Mucosa of stomach (tissue), 1 donor: ENCODE data around the gene OR5F1.

Experiments used
- H3K27me3 ChIP-seq: one replicate; pipeline ENCODE4 v1.7.0; 2013; ENCODE audit warnings: mild to moderate bottlenecking, low read length; ENCODE audit not compliant: control insufficient read depth, insufficient read depth
- H3K36me3 ChIP-seq: one replicate; pipeline ENCODE4 v1.7.0; 2013; ENCODE audit warnings: low read length; ENCODE audit not compliant: control insufficient read depth, insufficient read depth
- H3K4me1 ChIP-seq: one replicate; pipeline ENCODE4 v1.7.0; 2013; ENCODE audit warnings: mild to moderate bottlenecking, low read length; ENCODE audit not compliant: control insufficient read depth, insufficient read depth
- H3K4me3 ChIP-seq: one replicate; pipeline ENCODE4 v1.7.0; 2013; ENCODE audit warnings: low read length
- H3K9ac ChIP-seq: one replicate; pipeline ENCODE4 v1.7.0; 2013; ENCODE audit warnings: mild to moderate bottlenecking, low read length, moderate library complexity
- H3K9me3 ChIP-seq: one replicate; pipeline ENCODE4 v1.7.0; 2013; ENCODE audit warnings: mild to moderate bottlenecking, low read length, moderate library complexity; ENCODE audit not compliant: control insufficient read depth
- donor health status: Pancreatic carcinoma.

The OR5F1 gene

DNA sequence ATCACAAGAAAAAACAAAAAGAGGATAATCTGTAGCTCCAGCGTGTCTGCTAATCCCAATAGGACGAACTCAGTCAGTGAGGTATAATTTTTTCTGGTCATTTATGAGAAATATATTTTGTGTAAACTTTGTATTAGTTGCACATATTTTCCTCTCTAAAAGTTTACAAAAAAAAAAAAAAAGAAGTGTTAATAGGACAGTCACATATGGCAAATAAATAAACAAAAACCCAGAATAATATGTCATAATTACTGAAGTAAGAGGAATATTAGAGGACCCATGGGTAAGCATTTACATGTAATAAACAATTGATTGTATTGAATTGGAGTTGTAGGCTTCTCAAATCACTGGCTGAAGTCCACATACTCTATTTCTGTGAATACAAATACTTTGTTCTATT lies at the start of gene OR5F1:
Gene OR5F1, minus strand, starts transcription at position 101 of the 400 bp plus-strand sequence. Its CDS starts 0 bp downstream, at position 101.
- Histone ChIP-seq H3K36me3 (no peaks in the 10 kb centered on the region), H3K4me1 (no peaks in the 10 kb centered on the region), H3K9ac (no peak within 1 kb of the TSS), H3K27me3 (no peaks in the 10 kb centered on the region), H3K9me3 (no peaks in the 10 kb centered on the region), H3K4me3 (no peak within 1 kb of the TSS)

- Histone ChIP-seq H3K27me3 (no peaks in the 10 kb centered on the region), H3K9ac (no peak within 1 kb of the TSS), H3K9me3 (no peaks in the 10 kb centered on the region), H3K4me1 (no peaks in the 10 kb centered on the region), H3K4me3 (no peak within 1 kb of the TSS), H3K36me3 (no peaks in the 10 kb centered on the region)
Observed at GRCh38 chr11:56027354-56027753, 32.9 kb upstream of the OR5F1 start, which contains the start of gene OR5AS1. Gene OR5AS1, plus strand, starts transcription at chr11:56027654. Its CDS starts 2,765 bp downstream, at chr11:56030419.

GRCh38 chr11:56013805-56014204 lies 19.4 kb upstream of the OR5F1 start:
- no peaks in the 10 kb centered on the region for H3K36me3 ChIP-seq
- H3K9ac ChIP-seq = no peak overlapping the region
- H3K4me1 ChIP-seq = no peaks in the 10 kb centered on the region
- no peaks in the 10 kb centered on the region for H3K27me3 ChIP-seq
- H3K9me3 ChIP-seq = no peaks in the 10 kb centered on the region
- H3K4me3 ChIP-seq = no peak overlapping the region

- Histone ChIP-seq H3K4me1 (no peaks in the 10 kb centered on the region), H3K9ac (no peak overlapping the region), H3K9me3 (no peaks in the 10 kb centered on the region), H3K27me3 (no peaks in the 10 kb centered on the region), H3K4me3 (no peak overlapping the region), H3K36me3 (no peaks in the 10 kb centered on the region)
Observed at GRCh38 chr11:56010716-56011115, 16.3 kb upstream of the OR5F1 start.

- Histone ChIP-seq H3K9me3 (no peaks in the 10 kb centered on the region), H3K27me3 (no peaks in the 10 kb centered on the region), H3K4me1 (no peaks in the 10 kb centered on the region), H3K9ac (no peak overlapping the region), H3K36me3 (no peaks in the 10 kb centered on the region), H3K4me3 (no peak overlapping the region)
Observed at GRCh38 chr11:55970935-55971334, 23.5 kb downstream of the OR5F1 start.

DNA sequence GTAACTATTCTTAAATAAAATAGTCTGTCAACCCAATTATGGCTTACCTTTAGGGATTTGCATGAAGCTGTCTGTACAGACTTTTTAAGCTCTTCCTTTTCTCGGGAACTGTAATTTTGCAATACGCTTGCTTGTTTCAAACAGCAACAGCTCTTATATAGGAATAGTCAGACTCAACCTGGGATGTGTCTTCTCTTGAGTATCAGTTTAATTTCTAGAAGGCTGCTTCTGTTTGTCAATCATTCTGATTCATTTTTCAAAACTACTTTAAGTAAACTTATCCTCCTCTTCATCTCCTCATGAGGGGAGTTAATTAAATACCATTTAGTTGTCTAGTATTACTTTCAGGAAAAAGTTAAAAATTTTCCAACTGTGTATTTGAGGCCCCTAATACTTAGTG lies 24.6 kb downstream of the OR5F1 start, which contains the start of gene OR10AG1:
Gene OR10AG1, minus strand, starts transcription at position 101 of the 400 bp plus-strand sequence. Its CDS starts 38 bp downstream, at position 63.
- Histone ChIP-seq H3K4me3 (no peak within 1 kb of the TSS), H3K27me3 (no peaks in the 10 kb centered on the region), H3K9me3 (no peaks in the 10 kb centered on the region), H3K4me1 (no peaks in the 10 kb centered on the region), H3K9ac (no peak within 1 kb of the TSS), H3K36me3 (no peaks in the 10 kb centered on the region)

- H3K36me3 ChIP-seq = no peaks in the 10 kb centered on the region
Observed at GRCh38 chr11:55967914-55968313, 26.5 kb downstream of the OR5F1 start.

GRCh38 chr11:55966391-55966790 lies 28.0 kb downstream of the OR5F1 start:
- Histone ChIP-seq H3K9me3 (no peaks in the 10 kb centered on the region), H3K4me1 (no peaks in the 10 kb centered on the region), H3K27me3 (no peaks in the 10 kb centered on the region), H3K9ac (no peak overlapping the region), H3K36me3 (no peaks in the 10 kb centered on the region), H3K4me3 (no peak overlapping the region)

More at GRCh38 chr11:55967914-55968313, 26.5 kb downstream of the OR5F1 start:
- Histone ChIP-seq H3K27me3 (no peaks in the 10 kb centered on the region), H3K4me3 (no peak overlapping the region), H3K9me3 (no peaks in the 10 kb centered on the region), H3K9ac (no peak overlapping the region), H3K4me1 (no peaks in the 10 kb centered on the region)

DNA sequence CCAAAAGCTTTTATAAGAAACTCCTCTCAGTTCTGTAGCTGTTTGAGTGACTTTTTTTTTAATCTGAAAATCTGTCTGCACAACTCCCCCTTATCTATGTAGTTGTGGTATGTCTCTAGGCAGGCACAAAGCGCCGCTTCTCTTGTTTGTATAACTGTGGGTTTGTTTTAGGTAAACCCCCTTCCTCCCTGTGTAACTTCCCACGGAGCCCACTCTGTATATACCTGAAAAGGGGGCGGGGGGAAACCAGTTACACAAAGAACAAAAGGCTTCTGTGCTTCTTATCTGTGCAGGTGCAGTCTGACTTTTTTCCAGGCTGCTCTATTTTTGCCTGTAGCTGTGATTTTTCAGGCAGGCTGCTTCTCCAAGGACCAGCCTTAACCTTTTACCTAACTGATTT lies 37.9 kb downstream of the OR5F1 start:
- no peaks in the 10 kb centered on the region for H3K27me3 ChIP-seq

DNA sequence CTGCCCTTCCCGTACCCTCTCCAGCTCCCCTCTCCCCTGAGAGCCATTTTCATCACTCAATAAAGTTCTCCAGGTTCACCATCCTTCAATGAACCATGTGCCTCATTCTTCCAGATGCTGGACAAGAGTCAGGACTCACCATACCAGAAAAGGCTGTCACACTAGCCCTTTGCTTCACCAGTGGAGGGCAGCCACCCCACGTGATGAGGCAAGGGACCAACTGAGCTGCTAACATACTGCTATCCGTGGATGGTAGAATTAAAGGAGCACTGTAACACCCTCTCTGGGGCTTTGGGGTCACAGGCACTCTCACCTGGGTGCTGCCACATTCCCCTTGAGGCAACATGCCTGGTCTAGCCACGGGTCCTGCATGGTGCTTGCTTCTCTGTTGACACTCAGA lies 45.1 kb downstream of the OR5F1 start:
- no peaks in the 10 kb centered on the region for H3K27me3 ChIP-seq
- H3K36me3 ChIP-seq = no peaks in the 10 kb centered on the region
- no peak overlapping the region for H3K9ac ChIP-seq
- H3K9me3 ChIP-seq = no peaks in the 10 kb centered on the region
- H3K4me3 ChIP-seq = no peak overlapping the region
- no peaks in the 10 kb centered on the region for H3K4me1 ChIP-seq

More for the DNA sequence above, 37.9 kb downstream of the OR5F1 start:
- Histone ChIP-seq H3K9me3 (no peaks in the 10 kb centered on the region), H3K9ac (no peak overlapping the region), H3K4me1 (no peaks in the 10 kb centered on the region), H3K4me3 (no peak overlapping the region), H3K36me3 (no peaks in the 10 kb centered on the region)
